H1 (cell line): ENCODE measurements around the gene KRTAP10-2. TPM values are rescaled to one million over a fixed set of nuclear protein-coding genes. Genes with fewer than 3 reads are reported as not detected.

Source experiments
- GTF2F1 ChIP-seq: IDR thresholded peaks from 2 replicates; pipeline ENCODE4 v1.6.1; 2012; ENCODE audit warnings: low read depth, low read length, improper control_type of control experiment, borderline replicate concordance
- JUN ChIP-seq: IDR thresholded peaks from 2 replicates; pipeline ENCODE4 v1.6.1; 2011; ENCODE audit warnings: low read depth, mild to moderate bottlenecking, improper control_type of control experiment, low read length
- KDM5A ChIP-seq: fragments of 200-600 bp; IDR thresholded peaks from 2 replicates; pipeline ENCODE4 v1.7.1; 2012; ENCODE audit warnings: mild to moderate bottlenecking, low read length, inconsistent platforms, mixed read lengths
- POLR2A ChIP-seq, 2 experiments: IDR thresholded peaks; 1 replicate in 1 of 2; 2 replicates in 1 of 2; pipeline ENCODE4 v1.6.1; 2011; ENCODE audit warnings: low read depth in 2 of 2, low read length in 2 of 2, mild to moderate bottlenecking in 2 of 2; ENCODE audit errors: control extremely low read depth in 1 of 2
- RNF2 ChIP-seq: fragments of 200-900, 300-1000 bp; sonication (generic); IDR thresholded peaks from 2 replicates; pipeline ENCODE4 v1.7.1; 2016; ENCODE audit warnings: borderline replicate concordance, low read depth, mild to moderate bottlenecking, antibody characterized with exemption, low read length; ENCODE audit not compliant: poor library complexity, severe bottlenecking; ENCODE audit errors: missing control alignments
- SP4 ChIP-seq: IDR thresholded peaks from 2 replicates; pipeline ENCODE4 v1.6.1; 2012; ENCODE audit warnings: low read length, inconsistent platforms
- SUZ12 ChIP-seq: fragments of 200-600 bp; sonication (generic); IDR thresholded peaks from 2 replicates; pipeline ENCODE4 v1.6.1; 2012; ENCODE audit warnings: mild to moderate bottlenecking, inconsistent platforms, low read length, moderate library complexity, mixed read lengths
- TCF12 ChIP-seq: IDR thresholded peaks from 2 replicates; pipeline ENCODE4 v1.6.1; 2011; ENCODE audit warnings: low read depth, mild to moderate bottlenecking, low read length
- ZNF274 ChIP-seq: IDR thresholded peaks from 2 replicates; pipeline ENCODE4 v1.7.0; 2012; ENCODE audit warnings: low read length, borderline replicate concordance; ENCODE audit errors: extremely low read depth
- polyA plus RNA-seq, 7 experiments: library from polyadenylated mRNA; depleted of rRNA in 3 of 7; stranded (reverse) in 5 of 7; unstranded in 2 of 7; fragments of >200 nt in 5 of 7; fragments of 200-250 nt in 2 of 7; gene quantifications; 1 replicate in 5 of 7; 2 replicates in 1 of 7; 4 replicates in 1 of 7; pipeline versions ENCODE4 v1.2.1 to v1.2.3, GENCODE V29; 2011 to 2013; ENCODE audit warnings: missing spikeins in 2 of 7, mixed read lengths in 2 of 7
- total RNA-seq: library from RNA; stranded (reverse); fragmentation: NEBNext Ultra II Directional; extraction: Animal tissue kit (Norgen Biotek cat#: 25700); gene quantifications from 2 replicates; pipeline ENCODE4 v1.2.1, GENCODE V29; 2021
- TF ChIP-seq, protein P1 (sequence below): fragments of 300-600 bp; sonication (generic); IDR thresholded peaks from 2 replicates; pipeline ENCODE4 v1.7.1; 2012; ENCODE audit warnings: low read length, moderate library complexity, mild to moderate bottlenecking, inconsistent platforms; ENCODE audit not compliant: insufficient replicate concordance

KRTAP10-2 gene
- total and polyA plus RNA-seq, 2 of the 8 experiments (the other 6 are each of a cell fraction or from before 2014, with no cell fraction given): 0.11 TPM; not detected in 1

DNA sequence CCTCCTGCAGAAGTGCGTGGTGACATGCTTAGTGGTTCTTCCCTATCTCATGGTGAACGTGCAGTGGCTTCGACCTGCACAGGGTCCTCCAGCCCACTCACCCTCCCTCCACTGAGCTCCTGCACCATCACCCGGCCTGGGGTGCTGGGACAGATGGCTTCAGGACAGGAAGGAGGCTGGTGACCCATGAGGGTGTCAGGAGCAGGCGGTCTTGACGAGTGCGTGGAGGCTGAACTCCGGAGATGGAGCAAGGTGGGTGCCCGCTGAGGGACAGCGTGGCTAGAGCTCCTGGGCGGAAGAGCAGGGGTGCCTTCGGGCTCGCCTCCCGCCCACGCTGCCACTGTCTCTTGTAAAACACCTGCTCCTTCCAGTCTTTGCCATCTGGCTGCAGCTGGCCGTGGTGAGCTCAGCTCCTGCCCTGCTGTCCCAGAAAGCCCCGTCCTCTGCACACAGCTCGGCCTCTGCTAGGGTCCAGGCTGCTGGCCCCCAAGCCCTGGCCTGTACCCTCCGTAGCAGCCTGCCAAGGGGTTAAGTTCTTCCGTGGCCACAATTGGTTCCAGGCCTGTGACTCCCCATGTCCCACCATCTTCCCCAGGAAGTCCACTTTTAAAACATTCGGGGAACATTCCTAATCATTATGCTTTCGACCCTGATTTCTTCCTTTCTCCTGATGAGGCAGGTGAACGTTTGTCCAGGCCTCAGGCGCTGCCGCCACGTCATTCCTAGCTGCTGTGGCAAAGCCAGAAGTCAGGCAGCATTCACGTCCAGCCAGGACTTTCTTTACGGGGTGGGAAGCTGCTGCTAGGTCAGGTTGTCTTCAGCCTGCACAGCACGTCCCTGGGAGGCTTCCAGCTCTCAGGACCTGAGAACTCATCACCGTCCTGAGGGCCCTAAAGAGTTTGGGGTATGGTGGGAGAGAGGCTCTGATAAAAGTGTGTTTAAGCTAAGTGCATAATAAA is 19.4 kb downstream of the KRTAP10-2 start (continued):
- TF ChIP-seq, protein P1, sequence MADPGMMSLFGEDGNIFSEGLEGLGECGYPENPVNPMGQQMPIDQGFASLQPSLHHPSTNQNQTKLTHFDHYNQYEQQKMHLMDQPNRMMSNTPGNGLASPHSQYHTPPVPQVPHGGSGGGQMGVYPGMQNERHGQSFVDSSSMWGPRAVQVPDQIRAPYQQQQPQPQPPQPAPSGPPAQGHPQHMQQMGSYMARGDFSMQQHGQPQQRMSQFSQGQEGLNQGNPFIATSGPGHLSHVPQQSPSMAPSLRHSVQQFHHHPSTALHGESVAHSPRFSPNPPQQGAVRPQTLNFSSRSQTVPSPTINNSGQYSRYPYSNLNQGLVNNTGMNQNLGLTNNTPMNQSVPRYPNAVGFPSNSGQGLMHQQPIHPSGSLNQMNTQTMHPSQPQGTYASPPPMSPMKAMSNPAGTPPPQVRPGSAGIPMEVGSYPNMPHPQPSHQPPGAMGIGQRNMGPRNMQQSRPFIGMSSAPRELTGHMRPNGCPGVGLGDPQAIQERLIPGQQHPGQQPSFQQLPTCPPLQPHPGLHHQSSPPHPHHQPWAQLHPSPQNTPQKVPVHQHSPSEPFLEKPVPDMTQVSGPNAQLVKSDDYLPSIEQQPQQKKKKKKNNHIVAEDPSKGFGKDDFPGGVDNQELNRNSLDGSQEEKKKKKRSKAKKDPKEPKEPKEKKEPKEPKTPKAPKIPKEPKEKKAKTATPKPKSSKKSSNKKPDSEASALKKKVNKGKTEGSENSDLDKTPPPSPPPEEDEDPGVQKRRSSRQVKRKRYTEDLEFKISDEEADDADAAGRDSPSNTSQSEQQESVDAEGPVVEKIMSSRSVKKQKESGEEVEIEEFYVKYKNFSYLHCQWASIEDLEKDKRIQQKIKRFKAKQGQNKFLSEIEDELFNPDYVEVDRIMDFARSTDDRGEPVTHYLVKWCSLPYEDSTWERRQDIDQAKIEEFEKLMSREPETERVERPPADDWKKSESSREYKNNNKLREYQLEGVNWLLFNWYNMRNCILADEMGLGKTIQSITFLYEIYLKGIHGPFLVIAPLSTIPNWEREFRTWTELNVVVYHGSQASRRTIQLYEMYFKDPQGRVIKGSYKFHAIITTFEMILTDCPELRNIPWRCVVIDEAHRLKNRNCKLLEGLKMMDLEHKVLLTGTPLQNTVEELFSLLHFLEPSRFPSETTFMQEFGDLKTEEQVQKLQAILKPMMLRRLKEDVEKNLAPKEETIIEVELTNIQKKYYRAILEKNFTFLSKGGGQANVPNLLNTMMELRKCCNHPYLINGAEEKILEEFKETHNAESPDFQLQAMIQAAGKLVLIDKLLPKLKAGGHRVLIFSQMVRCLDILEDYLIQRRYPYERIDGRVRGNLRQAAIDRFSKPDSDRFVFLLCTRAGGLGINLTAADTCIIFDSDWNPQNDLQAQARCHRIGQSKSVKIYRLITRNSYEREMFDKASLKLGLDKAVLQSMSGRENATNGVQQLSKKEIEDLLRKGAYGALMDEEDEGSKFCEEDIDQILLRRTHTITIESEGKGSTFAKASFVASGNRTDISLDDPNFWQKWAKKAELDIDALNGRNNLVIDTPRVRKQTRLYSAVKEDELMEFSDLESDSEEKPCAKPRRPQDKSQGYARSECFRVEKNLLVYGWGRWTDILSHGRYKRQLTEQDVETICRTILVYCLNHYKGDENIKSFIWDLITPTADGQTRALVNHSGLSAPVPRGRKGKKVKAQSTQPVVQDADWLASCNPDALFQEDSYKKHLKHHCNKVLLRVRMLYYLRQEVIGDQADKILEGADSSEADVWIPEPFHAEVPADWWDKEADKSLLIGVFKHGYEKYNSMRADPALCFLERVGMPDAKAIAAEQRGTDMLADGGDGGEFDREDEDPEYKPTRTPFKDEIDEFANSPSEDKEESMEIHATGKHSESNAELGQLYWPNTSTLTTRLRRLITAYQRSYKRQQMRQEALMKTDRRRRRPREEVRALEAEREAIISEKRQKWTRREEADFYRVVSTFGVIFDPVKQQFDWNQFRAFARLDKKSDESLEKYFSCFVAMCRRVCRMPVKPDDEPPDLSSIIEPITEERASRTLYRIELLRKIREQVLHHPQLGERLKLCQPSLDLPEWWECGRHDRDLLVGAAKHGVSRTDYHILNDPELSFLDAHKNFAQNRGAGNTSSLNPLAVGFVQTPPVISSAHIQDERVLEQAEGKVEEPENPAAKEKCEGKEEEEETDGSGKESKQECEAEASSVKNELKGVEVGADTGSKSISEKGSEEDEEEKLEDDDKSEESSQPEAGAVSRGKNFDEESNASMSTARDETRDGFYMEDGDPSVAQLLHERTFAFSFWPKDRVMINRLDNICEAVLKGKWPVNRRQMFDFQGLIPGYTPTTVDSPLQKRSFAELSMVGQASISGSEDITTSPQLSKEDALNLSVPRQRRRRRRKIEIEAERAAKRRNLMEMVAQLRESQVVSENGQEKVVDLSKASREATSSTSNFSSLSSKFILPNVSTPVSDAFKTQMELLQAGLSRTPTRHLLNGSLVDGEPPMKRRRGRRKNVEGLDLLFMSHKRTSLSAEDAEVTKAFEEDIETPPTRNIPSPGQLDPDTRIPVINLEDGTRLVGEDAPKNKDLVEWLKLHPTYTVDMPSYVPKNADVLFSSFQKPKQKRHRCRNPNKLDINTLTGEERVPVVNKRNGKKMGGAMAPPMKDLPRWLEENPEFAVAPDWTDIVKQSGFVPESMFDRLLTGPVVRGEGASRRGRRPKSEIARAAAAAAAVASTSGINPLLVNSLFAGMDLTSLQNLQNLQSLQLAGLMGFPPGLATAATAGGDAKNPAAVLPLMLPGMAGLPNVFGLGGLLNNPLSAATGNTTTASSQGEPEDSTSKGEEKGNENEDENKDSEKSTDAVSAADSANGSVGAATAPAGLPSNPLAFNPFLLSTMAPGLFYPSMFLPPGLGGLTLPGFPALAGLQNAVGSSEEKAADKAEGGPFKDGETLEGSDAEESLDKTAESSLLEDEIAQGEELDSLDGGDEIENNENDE: no peak
- TF ChIP-seq GTF2F1: no peak
- TF ChIP-seq KDM5A: no peak
- no peak for TF ChIP-seq JUN
- no peak for TF ChIP-seq ZNF274
- no peak for TF ChIP-seq RNF2
- no peak for TF ChIP-seq TCF12
- TF ChIP-seq POLR2A (IDR thresholded peaks at IDR 0.05; ENCODE audit: control extremely low read depth in 1 of 2, low read depth in 2 of 2, low read length in 2 of 2): no peak
- TF ChIP-seq SP4: no peak
- TF ChIP-seq SUZ12: no peak
